H9 (cell line): ENCODE measurements around the gene PRODH. TPM values are rescaled to one million over a fixed set of nuclear protein-coding genes. Genes with fewer than 3 reads are reported as not detected.
A peak's percentile ranks its signal among the peaks of the same experiment; 100 is the strongest.

ENCODE experiments used
- DNase-seq: peaks from one replicate; pipeline ENCODE4 v3.0.0-alpha.2; 2017
- H2AFZ ChIP-seq: one replicate; pipeline ENCODE4 v1.6.1; 2013; ENCODE audit warnings: mild to moderate bottlenecking, low read length, control low read depth, moderate library complexity
- H2AK5ac ChIP-seq: 2 replicates; pipeline ENCODE4 v1.6.1; 2013; ENCODE audit warnings: low read length, control low read depth, mixed read lengths; ENCODE audit not compliant: insufficient read length
- H2BK120ac ChIP-seq: one replicate; pipeline ENCODE4 v1.6.1; 2013; ENCODE audit warnings: low read depth, mild to moderate bottlenecking, low read length, control low read depth, inconsistent platforms; ENCODE audit not compliant: poor library complexity, severe bottlenecking
- H2BK12ac ChIP-seq: 2 replicates; pipeline ENCODE4 v1.6.1; 2013; ENCODE audit warnings: low read length, control low read depth, mixed read lengths, low read depth; ENCODE audit not compliant: insufficient read length
- H2BK15ac ChIP-seq: 2 replicates; pipeline ENCODE4 v1.6.1; 2013; ENCODE audit warnings: low read depth, low read length, control low read depth
- H2BK20ac ChIP-seq: one replicate; pipeline ENCODE4 v1.6.1; 2013; ENCODE audit warnings: low read depth, mild to moderate bottlenecking, low read length, control low read depth, inconsistent platforms; ENCODE audit not compliant: poor library complexity, severe bottlenecking
- H2BK5ac ChIP-seq: 2 replicates; pipeline ENCODE4 v1.6.1; 2013; ENCODE audit warnings: low read length, control low read depth, mixed read lengths; ENCODE audit not compliant: insufficient read length
- H3K14ac ChIP-seq: 2 replicates; pipeline ENCODE4 v1.6.1; 2013; ENCODE audit warnings: low read length, control low read depth; ENCODE audit not compliant: insufficient read depth
- H3K18ac ChIP-seq: 2 replicates; pipeline ENCODE4 v1.6.1; 2013; ENCODE audit warnings: low read depth, mild to moderate bottlenecking, mixed read lengths, low read length, control low read depth; ENCODE audit not compliant: insufficient read length
- H3K23ac ChIP-seq: 2 replicates; pipeline ENCODE4 v1.6.1; 2013; ENCODE audit warnings: low read length, control low read depth, mixed read lengths, low read depth; ENCODE audit not compliant: insufficient read length
- H3K23me2 ChIP-seq: 2 replicates; pipeline ENCODE4 v1.6.1; 2013; ENCODE audit warnings: low read depth, mild to moderate bottlenecking, mixed read lengths, low read length, control low read depth; ENCODE audit not compliant: insufficient read length, poor library complexity, severe bottlenecking
- H3K27ac ChIP-seq: 2 replicates; pipeline ENCODE4 v1.5.1; 2013; ENCODE audit warnings: low read length, control low read depth, mixed read lengths, low read depth; ENCODE audit not compliant: insufficient read length
- H3K27me3 ChIP-seq: 2 replicates; pipeline ENCODE4 v1.6.1; 2013; ENCODE audit warnings: low read length, control low read depth, inconsistent platforms; ENCODE audit not compliant: insufficient read depth
- H3K4ac ChIP-seq: 2 replicates; pipeline ENCODE4 v1.6.1; 2013; ENCODE audit warnings: low read depth, mild to moderate bottlenecking, control low read depth, inconsistent platforms, low read length, moderate library complexity
- H3K4me1 ChIP-seq: 2 replicates; pipeline ENCODE4 v1.6.1; 2013; ENCODE audit warnings: low read length, control low read depth, inconsistent platforms; ENCODE audit not compliant: insufficient read depth
- H3K4me2 ChIP-seq: 2 replicates; pipeline ENCODE4 v1.6.1; 2013; ENCODE audit warnings: low read length, control low read depth, mixed read lengths; ENCODE audit not compliant: insufficient read length, insufficient read depth
- H3K56ac ChIP-seq: 2 replicates; pipeline ENCODE4 v1.6.1; 2013; ENCODE audit warnings: low read depth, mild to moderate bottlenecking, mixed read lengths, low read length, control low read depth; ENCODE audit not compliant: insufficient read length
- H3K79me1 ChIP-seq: 2 replicates; pipeline ENCODE4 v1.6.1; 2013; ENCODE audit warnings: low read depth, mild to moderate bottlenecking, moderate library complexity, low read length, control low read depth, inconsistent platforms; ENCODE audit not compliant: insufficient read depth, poor library complexity, severe bottlenecking
- H3K79me2 ChIP-seq: 2 replicates; pipeline ENCODE4 v1.6.1; 2013; ENCODE audit warnings: low read length, control low read depth, inconsistent platforms; ENCODE audit not compliant: insufficient read depth
- H3K9ac ChIP-seq: 2 replicates; pipeline ENCODE4 v1.6.1; 2013; ENCODE audit warnings: low read length, control low read depth, mixed read lengths; ENCODE audit not compliant: insufficient read length; ENCODE audit errors: extremely low read depth
- H3K9me3 ChIP-seq: one replicate; pipeline ENCODE4 v1.6.1; 2013; ENCODE audit warnings: low read depth, low read length, inconsistent platforms; ENCODE audit not compliant: control insufficient read depth
- H3T11ph ChIP-seq: one replicate; pipeline ENCODE4 v1.6.1; 2013; ENCODE audit warnings: mild to moderate bottlenecking, low read length, control low read depth, inconsistent platforms
- H4K20me1 ChIP-seq: one replicate; pipeline ENCODE4 v1.6.1; 2013; ENCODE audit not compliant: control insufficient read depth, insufficient read length, insufficient read depth
- H4K5ac ChIP-seq: 2 replicates; pipeline ENCODE4 v1.6.1; 2013; ENCODE audit warnings: low read depth, mild to moderate bottlenecking, mixed read lengths, low read length, control low read depth; ENCODE audit not compliant: insufficient read length
- H4K8ac ChIP-seq: replicated peaks from 2 replicates; pipeline ENCODE4 v1.6.1; 2013; ENCODE audit warnings: low read length, control low read depth, mixed read lengths, low read depth; ENCODE audit not compliant: insufficient read length
- H4K91ac ChIP-seq: 2 replicates; pipeline ENCODE4 v1.6.1; 2013; ENCODE audit warnings: low read depth, mild to moderate bottlenecking, moderate library complexity, mixed read lengths, low read length, control low read depth; ENCODE audit not compliant: insufficient read length
- H3K27ac Mint-ChIP-seq, 3 experiments: 2 replicates in 2 of 3; 3 replicates in 1 of 3; pipeline ENCODE4 v1.8.0; 2020 to 2021; ENCODE audit warnings: mixed read lengths in 3 of 3, mild to moderate bottlenecking in 1 of 3, moderate library complexity in 1 of 3
- H3K27me3 Mint-ChIP-seq: 2 replicates; pipeline ENCODE4 v1.8.0; 2021; ENCODE audit warnings: low read depth, mild to moderate bottlenecking, moderate library complexity, mixed read lengths
- H3K36me3 Mint-ChIP-seq, 3 experiments: 2 replicates in 2 of 3; 3 replicates in 1 of 3; pipeline ENCODE4 v1.8.0; 2020 to 2021; ENCODE audit warnings: low read depth in 3 of 3, mixed read lengths in 3 of 3; ENCODE audit not compliant: insufficient read depth in 1 of 3
- H3K4me1 Mint-ChIP-seq, 2 experiments: 2 replicates each; pipeline ENCODE4 v1.8.0; 2020; ENCODE audit warnings: mixed read lengths in 2 of 2
- H3K4me3 Mint-ChIP-seq, 2 experiments: 2 replicates in 1 of 2; 3 replicates in 1 of 2; pipeline ENCODE4 v1.8.0; 2020 to 2021; ENCODE audit warnings: mild to moderate bottlenecking in 2 of 2, mixed read lengths in 2 of 2, moderate library complexity in 1 of 2
- H3K9me3 Mint-ChIP-seq, 2 experiments: 2 replicates in 1 of 2; 3 replicates in 1 of 2; pipeline ENCODE4 v1.8.0; 2020; ENCODE audit warnings: mild to moderate bottlenecking in 2 of 2, mixed read lengths in 2 of 2, moderate library complexity in 1 of 2
- CTCF ChIP-seq: fragments of 200-600 bp; sonication (generic); conservative IDR thresholded peaks from 3 replicates; pipeline ENCODE4 v1.8.0; 2021; ENCODE audit warnings: antibody characterized with exemption, mild to moderate bottlenecking
- WGBS: extraction: QIAGEN DNeasy Blood & Tissue Kit; methylation state at CpG from one replicate; pipeline ENCODE4 v1.1.7; 2013; ENCODE audit warnings: missing lambda C conversion rate, low lambda C conversion rate, mixed read lengths; ENCODE audit not compliant: insufficient read length; ENCODE audit errors: extremely low coverage; 5-methylcytosine and 5-hydroxymethylcytosine counted together
- total RNA-seq: library from RNA; stranded (reverse); gene quantifications from 2 replicates; pipeline ENCODE4 v1.2.1, GENCODE V29; 2021

Gene PRODH
- total RNA-seq, 1 experiment from 2014 or later, result 51.2 TPM

GRCh38 chr22:18970948-18971315 lies 34.8 kb upstream of the PRODH start:
- no peak for TF ChIP-seq CTCF
- Histone ChIP-seq H2BK15ac (no peak overlapping the region), H3K4me2 (peak overlapping the region; percentile 15), H4K20me1 (no peaks in the 10 kb centered on the region), H3K79me2 (no peaks in the 10 kb centered on the region), H2AK5ac (no peak overlapping the region), H2BK12ac (no peak overlapping the region), H3K4me1 (no peaks in the 10 kb centered on the region; the same call in 1 of the 2 replicates), H4K5ac (no peak overlapping the region), H3K9ac (no peak overlapping the region), H3K27me3 (no peaks in the 10 kb centered on the region), H3T11ph (no peak overlapping the region), H3K23me2 (no peaks in the 10 kb centered on the region), H4K8ac (no peak overlapping the region), H3K56ac (no peak overlapping the region), H3K23ac (no peak overlapping the region), H2BK20ac (no peak overlapping the region), H2AFZ (no peak overlapping the region), H3K18ac (no peak overlapping the region), H3K14ac (no peak overlapping the region), H3K4ac (no peak overlapping the region), H3K27ac (no peak overlapping the region), H3K79me1 (no peaks in the 10 kb centered on the region), H2BK120ac (no peak overlapping the region), H3K9me3 (no peaks in the 10 kb centered on the region), H4K91ac (no peak overlapping the region), H2BK5ac (no peak overlapping the region)
- peaks cover 6 to 12% of the 10 kb centered on the region in 2 experiments for H3K4me1 Mint-ChIP-seq
- no peak for DNase-seq
- no peaks in the 10 kb centered on the region for H3K36me3 Mint-ChIP-seq
- peak overlapping the region in 1 of 3 experiments; percentile 74; a peak in 1 of 7 replicates for H3K27ac Mint-ChIP-seq
- H3K4me3 Mint-ChIP-seq, result peak overlapping the region; percentile 71 to 77
- H3K9me3 Mint-ChIP-seq, result no peaks in the 10 kb centered on the region
- WGBS, result no CpG with 5 or more reads among the region's 28 CpGs
- peaks cover 9% of the 10 kb centered on the region for H3K27me3 Mint-ChIP-seq
